Measurements from ENCODE around the gene MAFB. TPM values are rescaled to one million over a fixed set of nuclear protein-coding genes. Genes with fewer than 3 reads are reported as not detected.

MAFB gene
- total RNA-seq, 1 experiment from 2014 or later, result 0.85 TPM

- Histone ChIP-seq H3K79me2 (ENCODE audit: insufficient read depth, low read length) (no peaks in the 10 kb centered on the region), H3K14ac (ENCODE audit: insufficient read depth, low read length) (no peak overlapping the region), H4K5ac (ENCODE audit: insufficient read length, low read depth, low read length) (no peak overlapping the region), H3K4ac (ENCODE audit: low read depth, low read length) (no peak overlapping the region), H3K4me2 (ENCODE audit: insufficient read depth, insufficient read length, low read length) (no peak overlapping the region), H2BK15ac (ENCODE audit: low read depth, low read length) (no peak overlapping the region), H3K23ac (ENCODE audit: insufficient read length, low read depth, low read length) (no peak overlapping the region), H3T11ph (ENCODE audit: low read length) (no peak overlapping the region), H3K79me1 (ENCODE audit: insufficient read depth, low read depth, low read length, poor library complexity, severe bottlenecking) (no peaks in the 10 kb centered on the region), H3K27me3 (ENCODE audit: insufficient read depth, low read length) (no peaks in the 10 kb centered on the region), H2BK20ac (ENCODE audit: low read depth, low read length, poor library complexity, severe bottlenecking) (no peak overlapping the region), H3K9me3 (ENCODE audit: control insufficient read depth, low read depth, low read length) (no peaks in the 10 kb centered on the region), H4K8ac (replicated peaks; ENCODE audit: insufficient read length, low read depth, low read length) (no peak overlapping the region), H2AK5ac (ENCODE audit: insufficient read length, low read length) (no peak overlapping the region), H3K23me2 (ENCODE audit: insufficient read length, low read depth, low read length, poor library complexity, severe bottlenecking) (no peaks in the 10 kb centered on the region), H3K27ac (ENCODE audit: insufficient read length, low read depth, low read length) (no peak overlapping the region), H2BK12ac (ENCODE audit: insufficient read length, low read depth, low read length) (no peak overlapping the region), H2BK5ac (ENCODE audit: insufficient read length, low read length) (no peak overlapping the region), H4K20me1 (ENCODE audit: control insufficient read depth, insufficient read depth, insufficient read length) (no peaks in the 10 kb centered on the region), H4K91ac (ENCODE audit: insufficient read length, low read depth, low read length) (no peak overlapping the region), H3K9ac (ENCODE audit: extremely low read depth, insufficient read length, low read length) (no peak overlapping the region), H3K4me1 (ENCODE audit: insufficient read depth, low read length) (peaks cover 3% of the 10 kb centered on the region; the same call in 1 of the 2 replicates), H2BK120ac (ENCODE audit: low read depth, low read length, poor library complexity, severe bottlenecking) (no peak overlapping the region), H2AFZ (ENCODE audit: low read length) (no peak overlapping the region), H3K18ac (ENCODE audit: insufficient read length, low read depth, low read length) (no peak overlapping the region), H3K56ac (ENCODE audit: insufficient read length, low read depth, low read length) (no peak overlapping the region)
- no peak overlapping the region; a peak in 1 of 7 replicates for H3K27ac Mint-ChIP-seq
- H3K36me3 Mint-ChIP-seq (ENCODE audit: insufficient read depth in 1 of 3, low read depth in 3 of 3), result no peaks in the 10 kb centered on the region; a peak in 2 of 7 replicates
- no peak for TF ChIP-seq CTCF (conservative IDR thresholded peaks at IDR 0.05)
- H3K4me1 Mint-ChIP-seq, result peaks cover 9 to 10% of the 10 kb centered on the region in 2 experiments
- no CpG with 5 or more reads among the region's 4 CpGs for WGBS (ENCODE audit: extremely low coverage, insufficient read length, low lambda C conversion rate)
- H3K27me3 Mint-ChIP-seq (ENCODE audit: low read depth), result peaks cover 4% of the 10 kb centered on the region
- H3K4me3 Mint-ChIP-seq, result no peak overlapping the region
- no peaks in the 10 kb centered on the region for H3K9me3 Mint-ChIP-seq
- DNase-seq, result no peak
Measured at GRCh38 chr20:40650707-40651106, 38.3 kb downstream of the MAFB start.
